Measurements from ENCODE around the gene AR. TPM values are rescaled to one million over a fixed set of nuclear protein-coding genes. Genes with fewer than 3 reads are reported as not detected.

Gene AR
- total RNA-seq, 2 experiments from 2014 or later = not detected

GRCh38 chrX:67730296-67730695, 186.5 kb downstream of the AR start:
- Mint-ChIP-seq H3K36me3 (ENCODE audit: low read depth) (no peaks in the 10 kb centered on the region), H3K9me3 (no peaks in the 10 kb centered on the region), H3K27ac (no peak overlapping the region), H3K4me3 (no peak overlapping the region), H3K4me1 (ENCODE audit: low read depth) (no peaks in the 10 kb centered on the region), H3K27me3 (no peaks in the 10 kb centered on the region)
- Histone ChIP-seq H3K27ac (ENCODE audit: low read depth in 1 of 2, low read length in 2 of 2) (no peak overlapping the region), H3K9me3 (ENCODE audit: control insufficient read depth in 1 of 2, insufficient read depth in 1 of 2, low read length in 2 of 2) (no peaks in the 10 kb centered on the region), H3K36me3 (ENCODE audit: insufficient read depth, low read length) (no peaks in the 10 kb centered on the region), H3K4me3 (ENCODE audit: low read length) (no peak overlapping the region), H3K27me3 (ENCODE audit: control insufficient read depth in 1 of 2, insufficient read depth in 2 of 2, low read length in 2 of 2) (no peaks in the 10 kb centered on the region), H3K4me1 (ENCODE audit: insufficient read depth, low read length) (no peaks in the 10 kb centered on the region)
- intact Hi-C loops (cut with DNase I, micrococcal nuclease) = no loop called here
- ATAC-seq (ENCODE audit: poor library complexity) (no peak), DNase-seq (no peak)
- TF ChIP-seq, protein P1, sequence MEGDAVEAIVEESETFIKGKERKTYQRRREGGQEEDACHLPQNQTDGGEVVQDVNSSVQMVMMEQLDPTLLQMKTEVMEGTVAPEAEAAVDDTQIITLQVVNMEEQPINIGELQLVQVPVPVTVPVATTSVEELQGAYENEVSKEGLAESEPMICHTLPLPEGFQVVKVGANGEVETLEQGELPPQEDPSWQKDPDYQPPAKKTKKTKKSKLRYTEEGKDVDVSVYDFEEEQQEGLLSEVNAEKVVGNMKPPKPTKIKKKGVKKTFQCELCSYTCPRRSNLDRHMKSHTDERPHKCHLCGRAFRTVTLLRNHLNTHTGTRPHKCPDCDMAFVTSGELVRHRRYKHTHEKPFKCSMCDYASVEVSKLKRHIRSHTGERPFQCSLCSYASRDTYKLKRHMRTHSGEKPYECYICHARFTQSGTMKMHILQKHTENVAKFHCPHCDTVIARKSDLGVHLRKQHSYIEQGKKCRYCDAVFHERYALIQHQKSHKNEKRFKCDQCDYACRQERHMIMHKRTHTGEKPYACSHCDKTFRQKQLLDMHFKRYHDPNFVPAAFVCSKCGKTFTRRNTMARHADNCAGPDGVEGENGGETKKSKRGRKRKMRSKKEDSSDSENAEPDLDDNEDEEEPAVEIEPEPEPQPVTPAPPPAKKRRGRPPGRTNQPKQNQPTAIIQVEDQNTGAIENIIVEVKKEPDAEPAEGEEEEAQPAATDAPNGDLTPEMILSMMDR (IDR thresholded peaks at IDR 0.05) = no peak
- ChIA-PET CTCF (no interaction called here), POLR2A (no interaction called here)

- no peaks in the 10 kb centered on the region for H3K4me1 Mint-ChIP-seq (ENCODE audit: low read depth)
- Histone ChIP-seq H3K4me3 (ENCODE audit: low read length) (no peak overlapping the region), H3K36me3 (ENCODE audit: insufficient read depth, low read length) (no peaks in the 10 kb centered on the region), H3K27ac (ENCODE audit: low read depth in 1 of 2, low read length in 2 of 2) (no peak overlapping the region), H3K4me1 (ENCODE audit: insufficient read depth, low read length) (no peaks in the 10 kb centered on the region), H3K27me3 (ENCODE audit: control insufficient read depth in 1 of 2, insufficient read depth in 2 of 2, low read length in 2 of 2) (no peaks in the 10 kb centered on the region), H3K9me3 (ENCODE audit: control insufficient read depth in 1 of 2, insufficient read depth in 1 of 2, low read length in 2 of 2) (no peaks in the 10 kb centered on the region)
- no peaks in the 10 kb centered on the region for H3K9me3 Mint-ChIP-seq
- no peak for ATAC-seq (ENCODE audit: poor library complexity)
- TF ChIP-seq, protein P1 (IDR thresholded peaks at IDR 0.05) = no peak
- H3K4me3 Mint-ChIP-seq = no peak overlapping the region
- no peak overlapping the region for H3K27ac Mint-ChIP-seq
- ChIA-PET CTCF (no interaction called here), POLR2A (no interaction called here)
- DNase-seq = no peak
- intact Hi-C loops (cut with DNase I, micrococcal nuclease) = no loop called here
- H3K27me3 Mint-ChIP-seq = no peaks in the 10 kb centered on the region
- no peaks in the 10 kb centered on the region for H3K36me3 Mint-ChIP-seq (ENCODE audit: low read depth)
Observed at GRCh38 chrX:67731061-67731460, 187.2 kb downstream of the AR start.

DNA sequence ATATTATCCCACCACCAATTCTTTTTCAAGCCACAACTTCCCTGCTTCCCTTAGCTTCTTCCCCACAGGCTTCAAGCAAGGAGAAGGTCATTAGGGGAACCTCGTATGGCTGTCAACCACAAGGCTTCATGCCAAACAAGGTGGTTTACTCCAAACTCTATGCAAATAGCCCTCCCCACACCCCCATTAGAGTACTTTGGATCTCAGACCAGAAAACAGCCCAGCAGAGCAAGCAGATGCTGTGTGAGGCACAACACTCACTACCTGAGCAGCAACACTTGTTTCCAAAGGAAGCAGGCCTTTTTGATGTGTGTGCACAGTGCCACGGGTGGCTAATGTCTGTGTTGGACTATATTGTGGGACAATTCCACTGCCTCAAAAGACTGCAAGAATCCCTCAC, 189.0 kb downstream of the AR start:
- Histone ChIP-seq H3K4me3 (ENCODE audit: low read length) (no peak overlapping the region), H3K27me3 (ENCODE audit: control insufficient read depth in 1 of 2, insufficient read depth in 2 of 2, low read length in 2 of 2) (no peaks in the 10 kb centered on the region), H3K27ac (ENCODE audit: low read depth in 1 of 2, low read length in 2 of 2) (no peak overlapping the region), H3K4me1 (ENCODE audit: insufficient read depth, low read length) (no peaks in the 10 kb centered on the region), H3K9me3 (ENCODE audit: control insufficient read depth in 1 of 2, insufficient read depth in 1 of 2, low read length in 2 of 2) (no peaks in the 10 kb centered on the region), H3K36me3 (ENCODE audit: insufficient read depth, low read length) (no peaks in the 10 kb centered on the region)
- Mint-ChIP-seq H3K27me3 (no peaks in the 10 kb centered on the region), H3K27ac (no peak overlapping the region), H3K9me3 (no peaks in the 10 kb centered on the region), H3K36me3 (ENCODE audit: low read depth) (no peaks in the 10 kb centered on the region), H3K4me3 (no peak overlapping the region), H3K4me1 (ENCODE audit: low read depth) (no peaks in the 10 kb centered on the region)
- ChIA-PET POLR2A (no interaction called here), CTCF (no interaction called here)
- no peak for ATAC-seq (ENCODE audit: poor library complexity)
- intact Hi-C loops (cut with DNase I, micrococcal nuclease) = no loop called here
- DNase-seq = no peak
- TF ChIP-seq, protein P1 (IDR thresholded peaks at IDR 0.05) = no peak

All from CD4-positive, alpha-beta T cell (primary cell).